GM23338 (cell line): ENCODE data around the gene PLEKHG4. TPM values are rescaled to one million over a fixed set of nuclear protein-coding genes. Genes with fewer than 3 reads are reported as not detected.

Experiments used
- ATAC-seq: fragments of 200-7000 bp; cut with Tn5 transposase; 3 replicates; pipeline ENCODE4 v1.9.1; 2020
- DNase-seq: peaks from one replicate; pipeline ENCODE4 v3.0.0-alpha.2; 2015; ENCODE audit warnings: low spot score
- H2AFZ ChIP-seq: fragments of 200-600 bp; sonication (generic); 2 replicates; pipeline ENCODE4 v1.8.0; 2016; ENCODE audit warnings: antibody characterized with exemption, mild to moderate bottlenecking, moderate library complexity
- H3F3A ChIP-seq: fragments of 200-600 bp; sonication (generic); replicated peaks from 2 replicates; pipeline ENCODE4 v1.8.0; 2017; ENCODE audit warnings: antibody characterized with exemption, mixed run types, low read depth
- H3K27ac ChIP-seq: fragments of 200-600 bp; sonication (generic); 2 replicates; pipeline ENCODE4 v1.6.1; 2016; ENCODE audit warnings: low read depth
- H3K27me3 ChIP-seq: fragments of 200-600 bp; sonication (generic); 2 replicates; pipeline ENCODE4 v1.8.0; 2016; ENCODE audit warnings: mild to moderate bottlenecking, mixed run types, moderate library complexity; ENCODE audit not compliant: insufficient read depth
- H3K36me3 ChIP-seq: fragments of 200-600 bp; sonication (generic); 2 replicates; pipeline ENCODE4 v1.8.0; 2016; ENCODE audit warnings: mild to moderate bottlenecking; ENCODE audit not compliant: insufficient read depth
- H3K4me1 ChIP-seq: fragments of 200-600 bp; sonication (generic); 2 replicates; pipeline ENCODE4 v1.8.0; 2016; ENCODE audit warnings: mild to moderate bottlenecking, moderate library complexity; ENCODE audit not compliant: insufficient read depth
- H3K4me2 ChIP-seq: fragments of 200-600 bp; sonication (generic); 2 replicates; pipeline ENCODE4 v1.7.1; 2017; ENCODE audit warnings: mixed run types
- H3K4me3 ChIP-seq: fragments of 200-600 bp; sonication (generic); 2 replicates; pipeline ENCODE4 v1.6.1; 2016; ENCODE audit warnings: mixed run types
- H3K79me2 ChIP-seq: fragments of 200-600 bp; sonication (generic); replicated peaks from 2 replicates; pipeline ENCODE4 v1.8.0; 2017; ENCODE audit warnings: mild to moderate bottlenecking; ENCODE audit not compliant: insufficient read depth
- H3K9me2 ChIP-seq: fragments of 200-600 bp; sonication (generic); 2 replicates; pipeline ENCODE4 v1.8.0; 2017; ENCODE audit not compliant: insufficient read depth
- H4K20me1 ChIP-seq: fragments of 200-600 bp; sonication (generic); replicated peaks from 2 replicates; pipeline ENCODE4 v1.8.0; 2017; ENCODE audit warnings: mild to moderate bottlenecking; ENCODE audit not compliant: insufficient read depth
- H3K27ac Mint-ChIP-seq: 2 replicates; pipeline ENCODE4 v1.8.0; 2020; ENCODE audit warnings: inconsistent platforms, mild to moderate bottlenecking, moderate library complexity, mixed read lengths
- H3K27me3 Mint-ChIP-seq: 3 replicates; pipeline ENCODE4 v1.8.0; 2022; ENCODE audit warnings: low read depth, mild to moderate bottlenecking, moderate library complexity, mixed read lengths, inconsistent platforms; ENCODE audit not compliant: insufficient read depth, poor library complexity
- H3K36me3 Mint-ChIP-seq: 3 replicates; pipeline ENCODE4 v1.8.0; 2021; ENCODE audit warnings: low read depth, mild to moderate bottlenecking, inconsistent platforms, moderate library complexity, mixed read lengths
- H3K4me1 Mint-ChIP-seq: 3 replicates; pipeline ENCODE4 v1.8.0; 2020; ENCODE audit warnings: mild to moderate bottlenecking, inconsistent platforms, mixed read lengths
- H3K4me3 Mint-ChIP-seq: 3 replicates; pipeline ENCODE4 v1.8.0; 2021; ENCODE audit warnings: moderate library complexity, mild to moderate bottlenecking, inconsistent platforms, mixed read lengths
- H3K9me3 Mint-ChIP-seq: 3 replicates; pipeline ENCODE4 v1.8.0; 2020; ENCODE audit warnings: moderate library complexity, mild to moderate bottlenecking, inconsistent platforms, mixed read lengths
- CREB1 ChIP-seq: fragments of 250-450 bp; sonication (Bioruptor Pico); IDR thresholded peaks from 2 replicates; pipeline ENCODE4 v1.5.0; 2020; ENCODE audit warnings: low read depth, mild to moderate bottlenecking, moderate library complexity
- EZH2 ChIP-seq: fragments of 200-600 bp; sonication (generic); IDR thresholded peaks from one replicate; pipeline ENCODE4 v1.8.0; 2017; ENCODE audit warnings: antibody characterized with exemption, mild to moderate bottlenecking, low read depth; ENCODE audit not compliant: unreplicated experiment
- EZH2phosphoT487 ChIP-seq: fragments of 200-600 bp; sonication (generic); IDR thresholded peaks from one replicate; pipeline ENCODE4 v1.8.1; 2018; ENCODE audit warnings: antibody characterized with exemption; ENCODE audit not compliant: unreplicated experiment
- JUNB ChIP-seq: IDR thresholded peaks from one replicate; pipeline ENCODE4 v1.6.1; 2016; ENCODE audit warnings: antibody characterized with exemption; ENCODE audit not compliant: unreplicated experiment
- POLR2AphosphoS5 ChIP-seq: IDR thresholded peaks from 2 replicates; pipeline ENCODE4 v1.6.1; 2016; ENCODE audit warnings: antibody characterized with exemption, low read depth
- STAT1 ChIP-seq: IDR thresholded peaks from one replicate; pipeline ENCODE4 v1.6.1; 2016; ENCODE audit warnings: antibody characterized with exemption; ENCODE audit not compliant: unreplicated experiment
- ZNF114 ChIP-seq: fragments of 250-450 bp; sonication (Bioruptor Pico); IDR thresholded peaks from 2 replicates; pipeline ENCODE4 v1.5.0; 2020; ENCODE audit warnings: mild to moderate bottlenecking, moderate library complexity
- ZNF331 ChIP-seq: fragments of 250-450 bp; sonication (Bioruptor Pico); IDR thresholded peaks from 2 replicates; pipeline ENCODE4 v1.5.0; 2020; ENCODE audit warnings: low read depth, mild to moderate bottlenecking, moderate library complexity
- polyA plus RNA-seq: library from polyadenylated mRNA; unstranded; fragments of >200 nt; fragmentation: Nextera tagmentation; extraction: Ambion mirVana; gene quantifications from 2 replicates; pipeline ENCODE4 v1.2.1, GENCODE V29; 2016
- total RNA-seq: library from RNA; depleted of rRNA; stranded (reverse); fragments of >200 nt; shearing (Covaris generic); gene quantifications from 2 replicates; pipeline ENCODE4 v1.2.3, GENCODE V29; 2014
- TF ChIP-seq, protein P1 (sequence below), 2 experiments: fragments of 200-600 bp in 1 of 2; sonication (generic) in 1 of 2; conservative IDR thresholded peaks; 2 replicates each; pipeline versions ENCODE4 v1.5.1 to v1.6.1; 2016 to 2017; ENCODE audit warnings: antibody characterized with exemption in 2 of 2, low read depth in 2 of 2, mild to moderate bottlenecking in 2 of 2, moderate library complexity in 1 of 2
- TF ChIP-seq, protein P2 (sequence below): IDR thresholded peaks from 2 replicates; pipeline ENCODE4 v1.6.1; 2016; ENCODE audit warnings: antibody characterized with exemption
- TF ChIP-seq, protein P3 (sequence below): IDR thresholded peaks from one replicate; pipeline ENCODE4 v1.6.1; 2018; ENCODE audit warnings: antibody characterized with exemption; ENCODE audit not compliant: unreplicated experiment

The PLEKHG4 gene
- total and polyA plus RNA-seq, 2 experiments from 2014 or later: 3.2 to 10.3 TPM

DNA sequence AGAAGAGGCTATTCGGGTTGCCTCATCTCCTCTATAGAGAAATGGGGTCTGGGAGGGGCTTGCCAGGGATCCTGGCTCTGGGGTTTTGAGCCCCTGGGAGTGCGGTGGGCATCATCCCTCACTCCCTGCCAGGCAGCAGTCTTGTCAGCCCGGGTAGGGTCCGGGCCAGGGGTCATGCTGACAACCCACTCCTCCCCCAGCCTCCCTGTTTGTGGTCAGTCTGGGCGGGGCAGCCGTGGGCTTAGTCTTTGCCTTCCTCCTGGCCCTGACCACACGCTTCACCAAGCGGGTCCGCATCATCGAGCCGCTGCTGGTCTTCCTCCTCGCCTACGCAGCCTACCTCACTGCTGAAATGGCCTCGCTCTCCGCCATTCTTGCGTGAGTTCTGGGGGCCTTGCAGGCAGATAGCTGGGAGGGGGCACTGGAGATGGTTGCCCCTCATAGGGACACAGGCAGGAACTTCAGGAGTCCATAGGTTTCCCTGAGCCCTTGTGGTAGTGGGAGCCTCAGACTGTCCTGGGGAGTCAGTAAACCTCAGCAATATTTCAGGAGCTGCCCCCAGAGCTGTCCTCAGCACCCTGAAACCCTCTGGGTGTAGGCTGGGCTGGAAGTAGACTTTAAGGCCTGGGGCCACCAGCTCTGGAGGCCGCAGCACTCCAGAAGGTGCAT lies 23.6 kb upstream of the PLEKHG4 start (continued):
- TF ChIP-seq, protein P1, sequence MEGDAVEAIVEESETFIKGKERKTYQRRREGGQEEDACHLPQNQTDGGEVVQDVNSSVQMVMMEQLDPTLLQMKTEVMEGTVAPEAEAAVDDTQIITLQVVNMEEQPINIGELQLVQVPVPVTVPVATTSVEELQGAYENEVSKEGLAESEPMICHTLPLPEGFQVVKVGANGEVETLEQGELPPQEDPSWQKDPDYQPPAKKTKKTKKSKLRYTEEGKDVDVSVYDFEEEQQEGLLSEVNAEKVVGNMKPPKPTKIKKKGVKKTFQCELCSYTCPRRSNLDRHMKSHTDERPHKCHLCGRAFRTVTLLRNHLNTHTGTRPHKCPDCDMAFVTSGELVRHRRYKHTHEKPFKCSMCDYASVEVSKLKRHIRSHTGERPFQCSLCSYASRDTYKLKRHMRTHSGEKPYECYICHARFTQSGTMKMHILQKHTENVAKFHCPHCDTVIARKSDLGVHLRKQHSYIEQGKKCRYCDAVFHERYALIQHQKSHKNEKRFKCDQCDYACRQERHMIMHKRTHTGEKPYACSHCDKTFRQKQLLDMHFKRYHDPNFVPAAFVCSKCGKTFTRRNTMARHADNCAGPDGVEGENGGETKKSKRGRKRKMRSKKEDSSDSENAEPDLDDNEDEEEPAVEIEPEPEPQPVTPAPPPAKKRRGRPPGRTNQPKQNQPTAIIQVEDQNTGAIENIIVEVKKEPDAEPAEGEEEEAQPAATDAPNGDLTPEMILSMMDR (conservative IDR thresholded peaks at IDR 0.05; ENCODE audit: low read depth in 2 of 2): no peak
- TF ChIP-seq, protein P2, sequence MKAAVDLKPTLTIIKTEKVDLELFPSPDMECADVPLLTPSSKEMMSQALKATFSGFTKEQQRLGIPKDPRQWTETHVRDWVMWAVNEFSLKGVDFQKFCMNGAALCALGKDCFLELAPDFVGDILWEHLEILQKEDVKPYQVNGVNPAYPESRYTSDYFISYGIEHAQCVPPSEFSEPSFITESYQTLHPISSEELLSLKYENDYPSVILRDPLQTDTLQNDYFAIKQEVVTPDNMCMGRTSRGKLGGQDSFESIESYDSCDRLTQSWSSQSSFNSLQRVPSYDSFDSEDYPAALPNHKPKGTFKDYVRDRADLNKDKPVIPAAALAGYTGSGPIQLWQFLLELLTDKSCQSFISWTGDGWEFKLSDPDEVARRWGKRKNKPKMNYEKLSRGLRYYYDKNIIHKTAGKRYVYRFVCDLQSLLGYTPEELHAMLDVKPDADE: no peak
- no peak for TF ChIP-seq ZNF114 (CRISPR knock-in tag)
- TF ChIP-seq, protein P3, sequence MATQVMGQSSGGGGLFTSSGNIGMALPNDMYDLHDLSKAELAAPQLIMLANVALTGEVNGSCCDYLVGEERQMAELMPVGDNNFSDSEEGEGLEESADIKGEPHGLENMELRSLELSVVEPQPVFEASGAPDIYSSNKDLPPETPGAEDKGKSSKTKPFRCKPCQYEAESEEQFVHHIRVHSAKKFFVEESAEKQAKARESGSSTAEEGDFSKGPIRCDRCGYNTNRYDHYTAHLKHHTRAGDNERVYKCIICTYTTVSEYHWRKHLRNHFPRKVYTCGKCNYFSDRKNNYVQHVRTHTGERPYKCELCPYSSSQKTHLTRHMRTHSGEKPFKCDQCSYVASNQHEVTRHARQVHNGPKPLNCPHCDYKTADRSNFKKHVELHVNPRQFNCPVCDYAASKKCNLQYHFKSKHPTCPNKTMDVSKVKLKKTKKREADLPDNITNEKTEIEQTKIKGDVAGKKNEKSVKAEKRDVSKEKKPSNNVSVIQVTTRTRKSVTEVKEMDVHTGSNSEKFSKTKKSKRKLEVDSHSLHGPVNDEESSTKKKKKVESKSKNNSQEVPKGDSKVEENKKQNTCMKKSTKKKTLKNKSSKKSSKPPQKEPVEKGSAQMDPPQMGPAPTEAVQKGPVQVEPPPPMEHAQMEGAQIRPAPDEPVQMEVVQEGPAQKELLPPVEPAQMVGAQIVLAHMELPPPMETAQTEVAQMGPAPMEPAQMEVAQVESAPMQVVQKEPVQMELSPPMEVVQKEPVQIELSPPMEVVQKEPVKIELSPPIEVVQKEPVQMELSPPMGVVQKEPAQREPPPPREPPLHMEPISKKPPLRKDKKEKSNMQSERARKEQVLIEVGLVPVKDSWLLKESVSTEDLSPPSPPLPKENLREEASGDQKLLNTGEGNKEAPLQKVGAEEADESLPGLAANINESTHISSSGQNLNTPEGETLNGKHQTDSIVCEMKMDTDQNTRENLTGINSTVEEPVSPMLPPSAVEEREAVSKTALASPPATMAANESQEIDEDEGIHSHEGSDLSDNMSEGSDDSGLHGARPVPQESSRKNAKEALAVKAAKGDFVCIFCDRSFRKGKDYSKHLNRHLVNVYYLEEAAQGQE: no peak
- no peak for TF ChIP-seq POLR2AphosphoS5
- no peak for TF ChIP-seq CREB1 (CRISPR knock-in tag)
- TF ChIP-seq EZH2phosphoT487: no peak
- TF ChIP-seq EZH2: no peak

DNA sequence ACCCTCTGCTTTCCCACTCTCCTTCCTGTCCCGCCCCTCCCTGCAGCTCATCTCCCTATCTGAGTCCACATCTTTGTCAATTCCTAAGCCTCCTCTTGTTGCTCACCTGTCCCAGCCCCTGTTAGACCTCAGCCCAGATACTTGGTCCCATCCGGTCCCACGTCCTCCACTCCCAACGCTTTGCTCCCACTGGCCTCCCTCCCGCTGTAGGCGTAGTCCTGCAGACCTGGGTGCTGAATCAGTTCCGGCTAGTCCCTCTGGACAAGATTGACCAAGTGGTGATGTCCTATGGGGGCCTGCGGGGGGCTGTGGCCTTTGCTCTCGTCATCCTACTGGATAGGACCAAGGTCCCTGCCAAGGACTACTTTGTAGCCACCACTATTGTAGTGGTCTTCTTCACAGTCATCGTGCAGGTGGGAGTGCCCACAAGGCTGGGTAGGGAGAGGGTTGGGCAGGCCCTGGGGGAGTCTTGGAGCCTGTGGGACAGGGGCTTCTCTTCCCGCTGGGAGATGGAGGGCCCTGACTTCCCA lies 22.6 kb upstream of the PLEKHG4 start:
- Histone ChIP-seq H3K79me2 (no peaks in the 10 kb centered on the region), H3F3A (no peaks in the 10 kb centered on the region), H3K36me3 (no peaks in the 10 kb centered on the region), H3K27me3 (no peaks in the 10 kb centered on the region), H3K4me2 (no peak overlapping the region), H3K4me1 (no peaks in the 10 kb centered on the region), H4K20me1 (no peaks in the 10 kb centered on the region; the same call in 1 of the 2 replicates), H2AFZ (no peak overlapping the region), H3K27ac (no peak overlapping the region), H3K4me3 (no peak overlapping the region), H3K9me2 (no peaks in the 10 kb centered on the region)
- H3K27ac Mint-ChIP-seq: no peak overlapping the region
- H3K9me3 Mint-ChIP-seq: no peaks in the 10 kb centered on the region
- TF ChIP-seq, protein P3: no peak
- no peak for TF ChIP-seq JUNB
- TF ChIP-seq ZNF114 (CRISPR knock-in tag): no peak
- no peak for TF ChIP-seq ZNF331 (CRISPR knock-in tag)
- no peak for TF ChIP-seq EZH2phosphoT487
- TF ChIP-seq, protein P2: no peak
- no peak for TF ChIP-seq STAT1
- TF ChIP-seq, protein P1 (conservative IDR thresholded peaks at IDR 0.05; ENCODE audit: low read depth in 2 of 2): no peak
- no peak for TF ChIP-seq POLR2AphosphoS5
- no peak for TF ChIP-seq EZH2
- no peak for TF ChIP-seq CREB1 (CRISPR knock-in tag)
- ATAC-seq: no peak
- no peak for DNase-seq
- peaks cover 11% of the 10 kb centered on the region for H3K27me3 Mint-ChIP-seq
- peaks cover 4% of the 10 kb centered on the region; the same call in 1 of the 3 replicates for H3K4me1 Mint-ChIP-seq
- peaks cover 5% of the 10 kb centered on the region; the same call in 2 of the 3 replicates for H3K36me3 Mint-ChIP-seq
- H3K4me3 Mint-ChIP-seq: no peak overlapping the region
